GM18517 (cell line): ENCODE results near the gene TMEM39A.

Source experiments
- ATAC-seq: cut with Tn5 transposase; IDR thresholded peaks from one replicate; pipeline ENCODE4 v1.9.1; 2021; ENCODE audit warnings: mild to moderate bottlenecking, moderate library complexity; ENCODE audit not compliant: unreplicated experiment

The TMEM39A gene

DNA sequence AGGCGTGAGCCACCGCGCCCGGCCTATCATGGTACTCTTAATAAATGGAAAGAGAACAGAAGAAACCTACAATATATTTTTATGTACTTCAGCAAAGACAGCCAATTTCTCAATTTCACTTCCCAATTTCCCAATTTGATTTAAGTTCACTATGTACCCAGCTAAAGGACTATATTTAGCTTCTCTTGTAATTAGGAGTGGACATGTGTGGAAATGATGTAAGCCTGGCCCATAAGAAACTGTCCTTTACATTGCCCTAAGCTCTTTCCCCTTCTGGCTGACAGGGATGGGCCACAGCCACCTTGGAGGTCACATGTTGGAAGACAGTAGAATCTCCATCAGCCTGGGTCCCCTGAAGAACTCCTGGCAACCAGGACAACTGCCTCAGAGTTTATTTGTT, 6.2 kb downstream of the TMEM39A start:
- no peak for ATAC-seq

GRCh38 chr3:119456469-119456868, 6.9 kb downstream of the TMEM39A start:
- ATAC-seq: no peak

DNA sequence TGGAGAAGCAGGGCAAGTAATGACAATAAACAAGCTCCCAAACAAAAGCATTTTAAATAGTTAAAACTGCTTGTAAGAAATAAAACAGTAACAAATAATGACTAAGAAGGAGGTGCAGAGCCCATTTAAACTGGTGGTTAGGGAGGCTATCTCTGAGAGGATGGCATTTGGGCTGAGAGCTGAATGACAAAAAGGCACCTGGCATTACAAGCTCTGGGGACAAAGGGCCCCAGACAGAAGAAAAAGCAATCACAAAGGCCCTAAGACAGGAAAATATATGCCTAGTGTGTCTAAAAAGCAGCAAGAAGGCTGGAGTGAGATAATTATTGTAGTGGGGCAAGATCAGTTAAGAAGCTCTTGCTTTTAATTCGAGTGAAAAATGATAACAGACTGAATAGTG, 9.6 kb downstream of the TMEM39A start:
- ATAC-seq: no peak

- no peak for ATAC-seq
Observed at GRCh38 chr3:119444590-119444989, 18.8 kb downstream of the TMEM39A start.

GRCh38 chr3:119443179-119443578, 20.2 kb downstream of the TMEM39A start:
- ATAC-seq: no peak

- no peak for ATAC-seq
Observed at GRCh38 chr3:119437691-119438258, 25.6 kb downstream of the TMEM39A start.

DNA sequence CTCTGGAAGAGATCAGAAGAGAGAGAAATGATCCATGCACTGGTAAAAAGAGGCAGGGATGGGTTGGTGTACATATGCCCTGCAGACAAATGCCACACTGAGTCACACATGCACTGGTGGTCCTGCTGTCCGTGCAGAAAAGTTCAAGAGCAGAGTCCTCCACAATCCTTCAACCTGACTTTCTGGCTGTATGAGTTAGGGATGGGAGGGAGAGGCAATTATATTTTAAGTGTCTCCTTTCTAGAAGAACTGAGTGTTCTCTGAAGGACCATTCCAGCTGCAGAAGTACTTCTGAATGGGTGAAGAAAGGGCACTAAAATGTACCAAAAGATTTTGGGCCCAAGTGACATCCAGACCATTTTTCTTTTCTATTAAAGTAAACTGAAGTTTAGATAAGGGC, 26.4 kb downstream of the TMEM39A start:
- ATAC-seq: no peak

- no peak for ATAC-seq
Observed at GRCh38 chr3:119434703-119435102, 28.7 kb downstream of the TMEM39A start.

DNA sequence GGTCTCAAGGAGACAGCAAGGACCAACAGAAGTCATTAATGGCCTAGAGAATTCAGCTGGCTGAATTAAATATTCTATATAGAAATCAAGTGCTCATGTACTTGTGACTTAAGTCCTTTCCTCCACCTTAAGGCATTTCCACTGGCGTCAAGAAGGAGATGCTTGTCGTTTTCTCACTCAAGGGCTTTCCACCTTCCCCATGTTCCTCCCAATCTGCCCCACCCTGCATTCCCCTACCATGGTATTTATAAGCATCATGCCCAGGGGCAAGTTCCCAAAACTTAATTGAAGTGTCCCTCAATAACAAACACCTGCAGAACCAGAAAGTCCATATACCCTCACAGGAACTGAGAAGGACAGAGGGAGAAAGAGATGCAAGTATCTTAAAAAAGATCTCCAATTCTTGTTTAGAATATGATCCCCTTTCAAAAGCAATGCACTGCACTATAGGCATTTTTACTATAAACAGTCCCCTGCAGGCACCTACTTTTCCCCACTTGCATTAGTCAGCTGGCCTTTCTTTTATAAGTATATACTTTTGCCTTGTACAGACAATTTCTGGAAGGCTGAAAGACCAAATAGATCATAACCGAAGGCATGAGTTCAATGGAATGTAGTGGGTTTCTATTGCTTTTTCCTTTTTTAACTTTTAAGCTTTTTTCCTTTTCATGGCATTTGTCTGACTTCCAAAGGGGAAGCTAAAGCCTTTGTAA, 29.6 kb downstream of the TMEM39A start:
- ATAC-seq: no peak

DNA sequence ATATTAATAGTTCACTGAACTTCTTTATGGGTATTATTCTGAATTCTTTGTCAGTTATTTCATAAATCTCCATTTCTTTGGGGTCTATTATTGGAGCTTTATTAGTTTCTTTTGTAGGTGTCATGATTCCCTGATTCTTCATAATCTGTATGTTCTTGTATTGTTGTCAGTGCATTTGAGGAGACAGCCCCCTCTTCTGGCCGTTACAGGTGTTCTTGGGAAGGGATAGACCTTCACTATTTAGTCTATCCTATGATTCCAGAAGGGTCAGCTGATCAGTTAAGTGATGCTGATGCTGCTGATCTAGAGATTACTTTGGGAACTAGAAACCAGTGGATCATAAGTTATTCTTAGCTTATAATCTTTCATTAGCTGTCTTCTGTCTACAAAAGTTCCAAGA, 34.9 kb downstream of the TMEM39A start:
- ATAC-seq: no peak

DNA sequence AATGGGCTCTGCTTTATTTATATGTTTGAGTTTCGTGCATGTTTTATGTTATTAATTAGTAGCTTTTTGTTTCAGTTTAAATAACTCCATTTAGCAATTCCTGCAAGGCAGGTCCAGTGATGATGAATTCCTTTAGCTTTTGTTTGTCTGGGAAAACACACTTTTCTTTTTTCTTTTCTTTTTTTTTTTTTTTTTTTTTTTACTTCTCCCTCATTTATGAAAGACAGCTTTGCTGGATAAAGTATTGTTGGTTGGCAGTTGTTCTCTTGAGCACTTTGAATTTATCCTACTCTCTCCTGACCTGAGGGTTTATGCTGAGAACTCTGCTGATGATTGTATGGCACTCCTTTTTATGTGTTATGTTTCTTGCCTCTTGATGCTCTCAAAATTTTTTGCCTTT, 35.7 kb downstream of the TMEM39A start:
- ATAC-seq: no peak

GRCh38 chr3:119420196-119420595, 43.2 kb downstream of the TMEM39A start:
- no peak for ATAC-seq

DNA sequence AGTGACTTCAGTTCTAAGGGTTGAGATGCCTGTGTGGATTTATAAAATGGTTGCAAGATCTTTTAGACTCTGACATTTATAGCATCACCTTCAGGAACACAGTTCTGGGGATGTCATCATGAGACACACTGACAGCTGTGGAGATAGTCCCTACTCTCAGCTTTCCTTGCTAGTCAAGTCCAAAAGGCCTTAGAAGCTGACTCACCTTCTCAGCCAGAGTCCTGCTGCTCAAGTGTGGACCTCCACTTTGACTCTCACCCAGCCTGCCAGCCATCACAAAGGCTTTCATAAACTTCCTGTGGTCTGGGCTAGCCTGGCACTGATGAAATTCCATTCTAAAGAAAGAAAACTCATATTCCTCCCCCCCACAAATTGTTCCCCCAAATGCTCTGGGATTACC, 44.8 kb downstream of the TMEM39A start:
- no peak for ATAC-seq

GRCh38 chr3:119417771-119418512, 45.5 kb downstream of the TMEM39A start:
- no peak for ATAC-seq

DNA sequence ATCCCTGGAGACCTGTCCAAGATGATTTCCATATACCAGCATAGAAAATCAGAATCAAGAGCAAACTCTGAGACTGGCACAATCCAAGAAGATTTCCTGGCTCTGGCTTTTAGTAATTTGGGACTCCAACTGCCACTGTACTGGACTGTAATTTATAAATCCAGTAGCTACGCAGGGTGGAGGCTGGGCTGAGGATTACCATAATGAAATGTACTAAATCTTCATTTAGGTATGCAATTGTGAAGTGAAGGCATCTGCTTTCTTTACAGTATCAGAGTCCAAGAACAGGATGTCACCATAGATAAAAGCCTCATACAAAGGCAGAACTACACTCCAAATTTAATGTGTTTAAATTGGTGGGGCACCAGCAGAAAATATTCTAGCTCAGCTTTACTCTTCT, 46.5 kb downstream of the TMEM39A start:
- ATAC-seq: no peak

DNA sequence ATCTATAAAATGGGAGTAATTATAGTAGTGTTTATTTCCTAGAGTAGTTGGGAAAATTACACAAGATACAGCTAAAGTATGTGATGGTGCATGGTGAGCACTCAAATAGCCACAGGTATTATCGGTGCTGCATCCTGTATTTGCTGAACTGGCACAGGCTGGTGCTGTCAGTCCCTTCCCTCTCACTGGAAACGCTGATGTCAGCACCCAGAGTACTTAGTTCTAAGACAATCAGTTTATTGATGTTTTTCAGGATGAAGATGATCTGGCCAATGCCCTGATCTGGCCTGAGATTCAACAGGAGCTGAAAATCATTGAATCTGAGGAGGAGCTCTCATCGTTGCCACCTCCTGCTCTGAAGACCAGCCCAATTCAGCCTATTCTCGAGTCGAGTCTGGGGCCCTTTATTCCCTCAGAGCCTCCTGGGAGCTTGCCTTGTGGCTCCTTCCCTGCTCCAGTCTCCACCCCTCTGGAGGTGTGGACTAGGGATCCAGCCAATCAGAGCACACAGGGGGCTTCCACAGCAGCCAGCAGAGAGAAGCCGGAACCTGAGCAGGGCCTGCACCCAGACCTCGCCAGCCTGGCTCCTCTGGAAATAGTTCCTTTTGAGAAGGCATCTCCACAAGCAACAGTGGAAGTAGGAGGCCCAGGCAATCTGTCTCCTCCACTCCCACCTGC, 49.7 kb downstream of the TMEM39A start:
- ATAC-seq: no peak

- no peak for ATAC-seq
Observed at GRCh38 chr3:119409844-119410243, 53.6 kb downstream of the TMEM39A start.

GRCh38 chr3:119408243-119408950, 55.0 kb downstream of the TMEM39A start:
- no peak for ATAC-seq

DNA sequence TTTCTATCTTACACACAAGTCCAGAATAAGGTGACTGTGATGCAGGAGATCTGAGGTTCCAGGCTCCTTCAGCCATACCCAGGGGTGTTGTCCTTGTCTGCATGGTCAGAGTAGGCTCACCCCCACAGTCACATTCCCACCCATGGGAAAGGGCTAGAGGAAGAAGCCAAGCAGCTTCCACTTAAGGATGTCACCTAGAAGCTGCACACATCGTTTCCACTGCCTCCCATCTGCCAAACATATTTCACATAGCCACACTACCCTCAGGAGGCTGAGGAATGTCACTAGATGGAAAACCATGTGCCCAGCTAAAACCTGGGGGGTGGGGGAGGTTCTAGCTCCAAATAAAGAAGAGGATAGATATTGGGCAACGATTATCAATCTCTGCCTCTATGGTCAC, 58.1 kb downstream of the TMEM39A start:
- no peak for ATAC-seq

DNA sequence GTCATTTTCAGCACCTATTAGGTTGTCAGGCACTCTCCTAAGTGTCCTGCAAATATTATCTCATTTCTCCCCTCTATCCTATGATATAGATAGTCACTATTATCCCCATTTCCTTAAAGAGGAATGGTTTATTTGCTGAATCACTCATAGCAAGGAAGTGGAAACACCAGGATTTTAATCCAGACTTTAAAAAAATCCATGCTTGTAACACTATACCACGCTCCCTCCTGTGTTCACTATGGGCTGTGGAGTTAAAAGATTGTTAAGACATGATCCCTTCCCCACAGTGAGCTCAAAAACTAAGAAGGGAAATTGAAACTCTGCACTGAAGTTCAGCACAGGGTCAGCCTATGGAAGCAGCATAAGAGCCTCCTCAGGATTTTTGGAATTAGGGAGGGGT, 60.2 kb downstream of the TMEM39A start:
- no peak for ATAC-seq

- no peak for ATAC-seq
Observed at GRCh38 chr3:119402791-119403190, 60.6 kb downstream of the TMEM39A start.
